NCI-H2227 (cell line): Measurements from ENCODE around the gene SF1.

ENCODE experiments used
- DNase-seq: peaks from one replicate; lab custom pipeline; 2025; ENCODE audit not compliant: unreplicated experiment; lab: John Stamatoyannopoulos, UW

The SF1 gene

DNA sequence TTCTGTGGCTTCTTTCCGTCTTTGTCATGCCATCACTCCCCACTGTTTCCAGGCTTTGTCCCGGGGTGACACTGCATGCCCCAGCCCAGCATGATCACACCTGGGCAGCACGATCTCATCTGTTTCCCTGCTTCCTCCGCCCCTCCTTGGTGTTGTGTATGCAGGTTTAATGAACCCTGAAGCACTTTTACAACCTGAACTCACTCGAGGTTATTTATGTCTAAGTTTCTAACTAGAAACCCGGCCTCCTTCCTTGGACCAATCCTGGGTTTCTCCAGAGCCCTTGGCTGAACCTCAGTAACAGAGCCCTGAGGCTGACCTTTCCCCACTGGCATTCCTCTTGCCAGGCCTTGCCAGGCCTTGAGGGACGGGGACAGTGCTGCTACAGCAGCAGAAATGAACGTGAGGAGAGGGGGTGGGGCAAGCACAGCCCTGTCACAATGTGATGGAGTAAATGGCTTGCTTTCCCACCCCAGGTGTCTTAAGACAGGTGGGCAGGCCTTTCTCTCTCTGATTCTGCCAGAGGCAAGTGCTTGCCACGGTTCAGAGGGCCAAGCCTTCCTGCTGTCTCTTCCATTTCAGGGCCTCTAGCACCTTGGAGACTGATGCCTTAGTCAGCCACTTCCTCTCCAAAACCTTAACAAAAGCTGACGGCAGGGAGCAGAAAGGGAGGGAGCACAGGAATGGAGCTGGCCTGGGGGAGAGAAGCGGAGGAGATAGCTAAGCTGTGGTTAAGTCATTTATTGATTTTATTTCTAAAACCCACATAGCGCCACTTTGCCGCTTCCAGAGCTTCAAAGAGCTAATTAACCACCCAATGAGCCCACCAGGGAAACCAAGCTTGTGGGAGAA is 15.4 kb downstream of the SF1 start:
- DNase-seq: peak; percentile 79

- no peak for DNase-seq
Observed at GRCh38 chr11:64762277-64762673, 16.1 kb downstream of the SF1 start.

DNA sequence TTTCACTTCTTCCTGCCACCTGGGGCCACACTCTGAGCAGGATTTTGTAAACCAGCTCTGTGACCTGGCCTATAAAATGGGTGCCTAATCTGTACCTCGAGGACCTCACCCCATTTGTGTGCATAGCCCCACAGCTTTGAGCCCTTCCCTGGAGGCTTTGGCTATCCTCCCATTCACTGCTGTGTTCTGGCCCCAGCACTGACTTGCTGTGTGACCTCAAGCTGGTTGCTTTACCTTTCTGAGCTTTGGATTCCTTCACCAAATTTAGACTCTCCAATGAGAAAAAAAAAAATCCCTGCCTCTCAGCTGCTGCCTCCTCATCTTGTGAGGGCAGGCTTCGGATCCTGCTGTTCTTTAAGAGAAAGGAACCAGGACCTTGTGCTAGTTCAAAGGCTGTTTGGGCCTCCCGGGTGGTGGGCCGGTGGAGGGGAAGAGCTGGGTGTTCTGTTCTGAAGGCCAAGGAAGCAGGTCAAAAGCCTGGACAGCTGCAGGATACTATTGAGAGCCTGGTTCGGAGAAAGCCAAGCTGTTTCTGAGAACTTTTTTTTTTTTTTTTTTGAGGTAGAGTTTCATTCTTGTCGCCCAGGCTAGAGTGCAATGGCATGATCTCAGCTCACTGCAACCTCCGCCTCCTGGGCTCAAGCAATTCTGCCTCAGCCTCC is 17.5 kb downstream of the SF1 start:
- no peak for DNase-seq

GRCh38 chr11:64759722-64760719 is 18.3 kb downstream of the SF1 start, which contains the start of gene PYGM:
Gene PYGM (minus strand): TSS chr11:64759974. CDS start chr11:64759898, 76 bp downstream.
- DNase-seq: peak; percentile 27

- DNase-seq: no peak
Observed at GRCh38 chr11:64759131-64759721, 19.1 kb downstream of the SF1 start.

DNA sequence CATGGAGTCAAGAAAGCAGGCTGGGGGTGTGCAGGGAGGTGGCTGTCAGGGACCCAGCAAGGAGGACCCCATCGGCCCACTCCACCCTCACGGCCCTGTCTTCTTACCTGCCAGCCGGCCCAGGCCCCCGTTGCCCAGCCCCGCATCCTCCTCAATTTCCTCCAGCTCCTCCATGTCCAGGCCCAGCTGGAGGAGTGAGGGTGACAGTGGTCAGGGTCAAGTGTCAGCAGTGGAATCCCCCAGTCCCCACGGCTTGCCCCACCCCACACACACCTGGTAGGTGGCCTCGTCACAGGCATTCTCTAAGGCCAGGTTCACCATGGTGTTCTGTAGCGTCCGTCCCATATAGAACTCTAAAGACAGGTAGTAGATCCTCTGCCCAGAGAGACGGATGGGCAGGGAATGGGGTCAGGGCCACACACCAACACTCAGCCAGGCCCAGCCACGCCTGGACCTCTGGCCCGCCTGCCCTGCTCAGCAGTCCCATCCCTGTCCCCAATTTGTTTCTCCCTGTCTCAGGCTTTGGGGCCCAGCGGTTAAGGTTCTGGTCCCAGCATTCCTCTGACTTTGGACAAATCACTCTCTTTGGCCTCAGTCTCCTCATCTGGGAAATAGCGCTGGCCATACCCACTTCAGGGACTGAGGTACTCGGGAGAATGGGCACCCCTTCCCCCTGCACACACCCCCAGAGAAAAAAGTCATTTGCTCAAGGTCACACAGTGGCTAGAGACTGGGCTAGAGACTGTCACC is 19.8 kb downstream of the SF1 start:
- no peak for DNase-seq

DNA sequence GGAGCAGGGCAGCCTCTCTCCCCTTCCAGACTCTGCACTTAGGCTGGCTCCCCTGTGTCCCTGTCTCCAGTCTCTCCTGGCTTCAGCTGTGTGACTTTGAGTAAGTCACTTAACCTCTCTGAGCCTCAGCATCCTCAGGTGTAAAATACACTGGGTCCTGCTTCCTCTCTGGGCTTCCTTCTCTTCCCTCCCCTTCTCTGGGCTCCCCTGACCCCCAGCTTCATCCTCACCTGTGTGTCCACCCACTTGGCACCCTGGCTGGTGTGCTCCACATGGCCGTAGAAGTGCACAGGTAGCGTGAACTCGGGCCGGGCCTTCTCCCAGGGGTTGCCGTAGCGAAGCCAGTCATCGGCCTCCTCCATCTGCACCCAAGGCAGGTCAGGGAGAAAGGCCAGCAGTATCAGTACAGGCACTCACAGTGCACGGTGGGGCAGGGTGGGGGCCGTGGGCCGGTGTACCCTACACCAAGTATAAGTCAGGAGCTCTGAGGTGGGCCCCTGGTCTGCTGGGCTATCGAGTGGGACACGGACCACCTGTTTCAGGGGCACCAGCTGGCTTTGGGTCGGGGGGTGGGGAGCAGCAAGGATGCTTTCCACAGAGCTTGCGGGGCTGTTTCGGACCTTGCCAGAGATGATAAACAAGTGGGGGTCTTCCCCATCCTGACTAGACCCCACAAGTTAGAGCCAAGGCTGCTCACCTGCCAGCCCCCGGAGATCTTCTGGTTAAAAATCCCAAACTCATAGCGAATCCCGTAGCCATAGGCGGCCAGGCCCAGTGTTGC is 20.6 kb downstream of the SF1 start:
- DNase-seq: no peak

GRCh38 chr11:64755681-64756361 is 22.5 kb downstream of the SF1 start:
- DNase-seq: no peak

- no peak for DNase-seq
Observed at GRCh38 chr11:64754919-64755662, 23.3 kb downstream of the SF1 start.

GRCh38 chr11:64754124-64754918 is 24.0 kb downstream of the SF1 start:
- no peak for DNase-seq

GRCh38 chr11:64753380-64754123 is 24.8 kb downstream of the SF1 start:
- DNase-seq: no peak

- DNase-seq: no peak
Observed at GRCh38 chr11:64753019-64753379, 25.3 kb downstream of the SF1 start.

GRCh38 chr11:64752175-64752970 is 26.0 kb downstream of the SF1 start:
- no peak for DNase-seq

GRCh38 chr11:64751580-64751979 is 26.8 kb downstream of the SF1 start:
- DNase-seq: no peak

DNA sequence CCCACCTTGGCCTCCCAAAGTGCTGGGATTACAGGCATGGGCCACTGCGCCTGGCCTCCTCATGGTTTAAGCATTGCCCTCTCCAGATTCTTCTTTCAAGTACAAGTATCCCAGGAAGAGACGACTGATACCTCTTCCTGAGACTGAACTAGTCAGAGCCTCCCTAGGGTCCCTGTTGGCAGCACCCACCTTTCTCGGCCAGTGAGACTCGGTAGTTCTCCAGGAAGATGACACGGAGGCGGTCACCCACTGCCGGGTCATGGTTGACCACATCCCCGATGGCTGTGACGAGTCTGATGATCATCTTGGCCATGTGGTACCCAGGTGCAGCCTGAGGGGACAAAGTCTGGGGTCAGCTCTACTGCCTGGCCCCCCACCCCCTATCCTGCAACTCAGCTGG is 27.2 kb downstream of the SF1 start:
- no peak for DNase-seq
